GM12891 (cell line): ENCODE results near the gene TRAF3.
A peak's percentile ranks its signal among the peaks of the same experiment; 100 is the strongest.
"Not testable (repeated sequence)": the region's sequence is repeated elsewhere in the genome, so short reads cannot be mapped to it uniquely, and the experiment has no call there.

ENCODE experiments used
- DNase-seq: peaks from one replicate; pipeline ENCODE4 v3.0.0; 2011; ENCODE audit warnings: low spot score; ENCODE audit not compliant: insufficient read length
- FAIRE-seq: peaks from 2 replicates; lab custom pipeline; 2011; peaks lifted over from hg19 to GRCh38; lab: Jason Lieb, UNC
- PAX5 ChIP-seq: IDR thresholded peaks from 2 replicates; pipeline ENCODE4 v1.6.1; 2011; ENCODE audit warnings: low read length, moderate library complexity, mild to moderate bottlenecking; ENCODE audit not compliant: insufficient read depth, severe bottlenecking
- POLR2A ChIP-seq: IDR thresholded peaks from 2 replicates; pipeline ENCODE4 v1.6.1; 2011; ENCODE audit warnings: low read depth, low read length, control low read depth
- POLR2AphosphoS5 ChIP-seq: IDR thresholded peaks from 2 replicates; pipeline ENCODE4 v1.6.1; 2011; ENCODE audit warnings: low read depth, low read length, control low read depth
- POU2F2 ChIP-seq: IDR thresholded peaks from 2 replicates; pipeline ENCODE4 v1.6.1; 2011; ENCODE audit warnings: low read depth, mild to moderate bottlenecking, control low read depth, low read length, moderate library complexity
- SPI1 ChIP-seq: IDR thresholded peaks from 2 replicates; pipeline ENCODE4 v1.6.1; 2011; ENCODE audit warnings: low read depth, low read length, control low read depth
- TAF1 ChIP-seq: IDR thresholded peaks from 2 replicates; pipeline ENCODE4 v1.6.1; 2011; ENCODE audit warnings: low read depth, low read length, control low read depth

TRAF3 gene

DNA sequence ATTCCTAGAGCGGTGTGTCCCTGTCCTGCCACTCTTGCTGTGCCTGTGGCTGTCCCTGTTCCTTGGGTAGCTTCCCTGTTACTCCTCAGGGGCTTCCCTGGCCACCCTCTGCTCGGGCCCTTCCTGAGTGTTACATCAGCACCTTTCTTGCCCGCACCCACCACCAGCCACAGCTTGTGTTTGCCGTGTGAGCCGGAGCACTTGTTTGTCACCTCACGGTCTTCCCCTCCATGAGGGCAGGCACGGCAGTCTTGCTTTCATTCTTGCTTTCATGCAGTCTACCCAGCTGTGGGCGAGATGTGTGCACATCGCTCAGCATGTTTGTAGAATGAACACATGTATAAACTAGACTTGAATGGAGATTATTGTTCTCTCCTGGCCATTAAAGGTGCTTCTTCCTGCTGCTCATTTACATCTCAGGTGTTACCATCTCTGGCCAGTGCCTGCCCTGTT, 42.0 kb downstream of the TRAF3 start:
- peak; percentile 15 for TF ChIP-seq SPI1
- TF ChIP-seq POU2F2: peak; percentile 78; the same call in 1 of the 2 replicates
- no peak for TF ChIP-seq POLR2A
- no peak for TF ChIP-seq PAX5
- TF ChIP-seq TAF1: no peak
- TF ChIP-seq POLR2AphosphoS5: no peak
- no peak for DNase-seq
- peak; percentile 97 for FAIRE-seq

DNA sequence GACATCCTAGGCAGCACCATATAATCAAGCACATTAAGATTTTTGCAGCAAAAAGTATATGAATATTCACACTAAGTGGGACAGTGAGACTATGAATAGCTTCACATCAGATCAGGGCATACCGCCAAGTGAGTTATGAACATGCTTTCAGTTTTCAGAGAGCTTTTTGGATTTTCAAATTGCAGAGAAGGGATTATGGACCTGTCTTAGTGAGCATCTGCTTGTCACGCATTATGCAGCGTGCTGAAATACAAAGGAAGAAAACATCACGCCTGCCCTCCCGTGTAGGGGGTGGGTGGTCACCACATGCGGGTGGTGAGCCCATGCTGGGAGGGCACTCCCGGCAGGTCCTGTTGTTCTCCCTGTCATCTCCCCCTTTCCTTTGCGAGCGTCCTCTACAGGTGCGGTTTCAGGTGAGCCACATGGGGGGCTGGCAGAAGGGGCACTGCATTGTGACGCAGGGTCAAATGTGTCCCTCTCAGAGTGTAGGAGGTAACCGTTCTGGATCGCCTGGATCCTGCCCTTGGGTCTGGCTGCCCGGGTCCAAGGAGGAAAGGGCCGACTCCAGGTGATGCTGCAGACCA, 42.6 kb downstream of the TRAF3 start:
- TF ChIP-seq SPI1: no peak
- TF ChIP-seq POLR2A: no peak
- TF ChIP-seq POU2F2: no peak
- TF ChIP-seq POLR2AphosphoS5: no peak
- no peak for TF ChIP-seq PAX5
- no peak for TF ChIP-seq TAF1
- DNase-seq (no peak), FAIRE-seq (peak; percentile 38)

DNA sequence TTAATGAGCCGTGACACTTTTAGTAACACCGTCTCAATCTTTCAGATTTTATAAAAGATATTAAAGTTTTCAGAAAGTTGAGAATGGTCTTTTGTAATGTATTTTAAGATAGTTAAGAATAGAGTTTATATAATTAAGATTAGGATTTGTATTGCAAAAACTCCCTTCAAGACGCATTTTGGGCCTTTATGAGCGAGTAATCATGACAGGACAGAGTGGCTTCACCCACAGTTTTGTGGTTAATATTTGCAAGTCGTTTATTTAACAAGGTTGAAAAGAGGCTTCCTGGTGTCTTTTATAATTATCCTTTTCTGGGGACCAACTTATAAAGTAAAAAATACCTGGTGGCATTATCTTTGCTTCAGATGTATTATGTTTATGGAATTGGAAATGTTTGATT, 44.0 kb downstream of the TRAF3 start:
- no peak for TF ChIP-seq POLR2A
- no peak for TF ChIP-seq TAF1
- no peak for TF ChIP-seq POLR2AphosphoS5
- no peak for TF ChIP-seq SPI1
- no peak for TF ChIP-seq PAX5
- no peak for TF ChIP-seq POU2F2
- FAIRE-seq (no peak), DNase-seq (no peak)

DNA sequence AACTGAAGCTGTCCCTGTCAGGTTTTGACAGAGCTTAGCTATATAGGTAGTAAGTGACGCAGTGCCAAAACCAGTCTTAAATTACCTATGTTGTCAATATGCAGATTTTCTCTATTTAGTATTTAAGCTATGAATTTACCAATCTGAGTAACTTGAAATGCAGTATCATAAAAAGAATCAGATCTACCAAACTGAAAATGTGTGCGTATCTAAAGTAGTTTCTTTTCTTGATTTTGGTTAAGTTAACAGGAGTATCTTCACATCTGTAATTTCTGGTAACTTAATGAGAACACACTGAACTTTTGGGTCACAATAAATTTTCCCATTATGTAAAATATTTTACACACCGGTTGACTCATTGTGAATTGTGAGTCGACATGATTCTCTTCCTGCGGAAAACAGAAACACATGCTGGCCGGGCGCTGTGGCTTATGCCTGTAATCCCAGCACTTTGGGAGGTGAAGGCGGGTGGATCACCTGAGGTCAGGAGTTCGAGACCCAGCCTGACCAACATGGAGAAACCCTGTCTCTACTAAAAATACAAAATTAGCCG, 45.1 kb downstream of the TRAF3 start:
- no peak for FAIRE-seq
- TF ChIP-seq POLR2AphosphoS5 (no peak), SPI1 (no peak), TAF1 (no peak), POLR2A (no peak), PAX5 (no peak), POU2F2 (no peak)

DNA sequence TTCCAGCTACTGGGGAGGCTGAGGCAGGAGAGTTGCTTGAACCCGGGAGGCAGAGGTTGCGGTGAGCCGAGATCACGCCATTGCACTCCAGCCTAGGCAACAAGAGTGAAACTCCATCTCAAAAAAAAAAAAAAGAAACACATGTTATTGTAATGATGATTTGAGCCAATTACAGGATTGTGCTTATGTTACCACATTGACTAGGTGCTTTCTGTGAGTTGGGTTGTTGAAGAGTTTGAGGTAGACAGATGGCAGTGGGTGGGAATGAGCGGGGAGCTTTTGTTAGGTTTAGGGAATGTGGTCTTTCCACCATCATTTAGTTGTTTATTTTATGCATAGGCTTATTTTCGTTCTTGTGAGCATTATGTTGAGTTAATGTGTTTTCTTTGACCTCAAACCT, 45.6 kb downstream of the TRAF3 start:
- not testable (repeated sequence) for FAIRE-seq, DNase-seq

More for the DNA sequence above, 45.1 kb downstream of the TRAF3 start:
- no peak for DNase-seq

DNA sequence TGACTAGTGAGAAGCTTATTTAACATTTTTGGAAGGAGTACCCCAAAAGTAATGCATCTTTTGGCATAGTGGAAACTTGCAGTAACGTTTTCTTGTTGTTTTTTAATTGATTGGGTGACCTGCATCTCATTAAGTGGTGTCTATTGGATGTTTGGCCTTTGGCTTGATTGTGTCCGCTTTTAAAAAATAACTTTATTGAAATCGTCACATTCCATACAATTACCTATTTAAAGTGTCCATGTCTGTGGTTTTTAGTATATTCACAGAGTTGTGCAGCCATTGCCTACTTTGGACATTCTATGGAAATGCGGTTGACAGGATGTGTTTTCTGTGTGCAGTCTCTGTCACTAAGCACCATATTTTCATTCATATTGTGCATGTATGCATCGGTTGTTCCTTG, 46.3 kb downstream of the TRAF3 start:
- DNase-seq: no peak
- no peak for FAIRE-seq
- no peak for TF ChIP-seq POLR2AphosphoS5
- no peak for TF ChIP-seq PAX5
- no peak for TF ChIP-seq TAF1
- no peak for TF ChIP-seq POLR2A
- no peak for TF ChIP-seq SPI1
- no peak for TF ChIP-seq POU2F2

DNA sequence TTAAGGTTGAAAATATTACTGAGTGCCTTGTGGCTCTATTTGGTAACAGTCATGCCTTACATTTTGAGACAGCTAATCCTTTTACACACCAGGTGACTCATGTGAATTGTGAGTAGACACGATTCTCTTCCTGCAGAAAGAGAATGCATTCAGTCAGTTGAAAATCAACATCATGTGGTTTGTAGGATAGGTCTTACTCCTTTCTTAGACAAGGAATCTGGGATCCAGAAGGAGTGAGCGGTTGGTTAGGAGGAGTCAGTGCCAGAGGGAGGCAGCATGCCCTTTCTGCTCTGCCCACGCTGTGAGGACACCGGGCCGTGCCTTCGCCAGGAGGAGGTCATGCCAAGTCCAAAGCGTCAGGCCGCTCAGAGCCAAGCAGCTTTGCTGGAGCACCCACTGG, 47.6 kb downstream of the TRAF3 start:
- peak; percentile 40 for FAIRE-seq
- no peak for DNase-seq
- no peak for TF ChIP-seq POU2F2
- no peak for TF ChIP-seq PAX5
- no peak for TF ChIP-seq SPI1
- no peak for TF ChIP-seq TAF1
- TF ChIP-seq POLR2A: no peak
- no peak for TF ChIP-seq POLR2AphosphoS5

DNA sequence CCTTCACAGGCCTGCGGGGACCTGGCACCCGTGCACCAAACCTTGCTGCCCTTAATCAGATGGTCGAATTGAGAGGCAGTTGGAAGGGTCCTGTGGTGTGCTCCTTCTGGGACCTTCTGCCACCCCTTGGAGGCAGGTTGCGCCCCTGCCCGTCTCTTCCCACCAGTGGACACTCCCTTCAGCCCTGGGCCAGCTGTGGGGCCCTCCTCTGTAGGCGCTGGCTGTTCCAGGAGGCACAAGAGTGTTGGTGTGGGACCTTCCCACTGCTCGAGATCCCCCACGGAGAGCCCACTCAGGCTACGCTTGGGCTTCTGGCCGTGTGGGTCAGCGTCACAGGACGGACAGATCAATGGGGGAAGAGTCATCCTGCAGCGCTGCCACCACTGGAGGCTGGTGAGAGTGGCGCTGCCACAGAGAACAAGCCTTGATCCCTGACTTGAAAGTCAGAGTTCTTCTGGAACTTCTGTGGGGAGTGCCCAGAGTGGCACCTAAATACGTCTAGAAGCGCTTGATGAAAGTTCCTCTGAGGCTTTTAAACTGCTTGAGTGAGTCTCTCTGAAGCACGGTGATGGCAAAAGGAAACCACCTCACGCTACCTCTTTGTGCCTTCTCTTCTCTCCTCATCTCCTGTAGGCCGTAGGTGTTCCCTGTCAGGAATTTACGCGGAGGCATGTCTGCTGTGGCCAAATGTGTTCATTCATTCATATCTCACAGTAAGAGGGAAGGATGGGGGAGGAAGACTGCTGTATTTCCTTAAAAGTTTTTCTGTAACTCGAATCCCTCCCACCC, 48.3 kb downstream of the TRAF3 start:
- no peak for DNase-seq
- no peak for FAIRE-seq
- TF ChIP-seq TAF1 (no peak), SPI1 (no peak), POLR2AphosphoS5 (no peak; the same call in 1 of the 2 replicates), PAX5 (no peak), POU2F2 (no peak)

DNA sequence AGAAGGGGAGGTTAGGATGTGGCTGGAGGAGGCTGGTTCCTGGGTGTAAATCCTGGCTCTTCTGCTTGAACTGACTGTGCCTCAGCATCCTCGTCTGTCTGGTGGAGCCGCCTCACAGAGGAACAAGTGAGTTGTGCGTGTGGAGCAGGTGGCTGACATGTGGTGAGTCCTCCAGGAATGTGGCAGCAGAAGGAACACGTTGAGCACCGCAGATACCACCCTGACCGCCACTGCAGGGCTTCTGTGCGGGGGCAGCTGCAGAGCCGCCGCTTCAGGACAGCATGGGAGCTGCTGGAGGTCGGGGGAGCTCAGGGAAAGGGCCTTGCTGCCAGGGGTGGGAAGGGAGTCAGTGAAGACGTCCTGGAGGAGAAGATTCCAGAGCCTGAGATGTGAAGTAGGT, 48.9 kb downstream of the TRAF3 start:
- no peak for TF ChIP-seq POU2F2
- TF ChIP-seq POLR2AphosphoS5: 0 out of 2 replicates have a peak, but pooled peaks have one; percentile 16
- no peak for TF ChIP-seq SPI1
- DNase-seq: no peak
- FAIRE-seq: no peak
